Dedifferentiated amniotic fluid mesenchymal stem cell (primary cell): Measurements from ENCODE around the gene KLHL35.

Source experiments
- DNase-seq: peaks from one replicate; pipeline ENCODE4 v3.0.0-alpha.2; 2016; ENCODE audit errors: extremely low spot score

The KLHL35 gene, protein sequence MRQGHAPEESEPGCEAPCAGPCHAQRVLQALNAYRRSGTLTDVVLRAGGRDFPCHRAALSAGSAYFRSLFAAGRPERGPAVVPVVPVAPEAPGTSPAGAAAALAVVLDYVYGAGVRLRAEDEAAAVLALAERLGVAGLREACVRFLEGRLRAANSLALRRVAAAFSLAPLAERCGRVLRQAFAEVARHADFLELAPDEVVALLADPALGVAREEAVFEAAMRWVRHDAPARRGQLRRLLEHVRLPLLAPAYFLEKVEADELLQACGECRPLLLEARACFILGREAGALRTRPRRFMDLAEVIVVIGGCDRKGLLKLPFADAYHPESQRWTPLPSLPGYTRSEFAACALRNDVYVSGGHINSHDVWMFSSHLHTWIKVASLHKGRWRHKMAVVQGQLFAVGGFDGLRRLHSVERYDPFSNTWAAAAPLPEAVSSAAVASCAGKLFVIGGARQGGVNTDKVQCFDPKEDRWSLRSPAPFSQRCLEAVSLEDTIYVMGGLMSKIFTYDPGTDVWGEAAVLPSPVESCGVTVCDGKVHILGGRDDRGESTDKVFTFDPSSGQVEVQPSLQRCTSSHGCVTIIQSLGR

DNA sequence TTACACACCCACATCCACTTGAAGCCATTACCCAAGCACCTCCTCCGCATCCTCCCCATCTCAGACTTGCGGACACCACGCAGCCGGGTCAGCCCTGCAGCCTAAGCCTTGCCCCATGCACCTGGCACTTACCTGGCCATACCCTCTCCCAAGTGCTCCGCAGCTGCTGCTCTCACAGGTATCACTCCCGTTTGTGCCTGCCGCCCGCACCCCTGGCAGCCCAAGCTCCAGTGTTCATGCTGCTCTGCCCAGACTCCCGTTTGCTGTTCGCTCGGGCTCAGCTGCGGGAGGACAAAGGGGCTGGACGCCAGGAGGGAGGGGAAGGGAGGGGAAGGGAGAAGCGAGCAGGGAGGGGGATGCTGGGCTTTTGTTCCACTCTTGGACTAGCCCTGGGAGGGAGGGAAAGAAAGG is at the start of gene KLHL35:
Gene KLHL35 (minus strand): TSS at position 293 of the 411 bp plus-strand sequence. CDS start 2,574 bp downstream, outside the sequence.
- no peak for DNase-seq

DNA sequence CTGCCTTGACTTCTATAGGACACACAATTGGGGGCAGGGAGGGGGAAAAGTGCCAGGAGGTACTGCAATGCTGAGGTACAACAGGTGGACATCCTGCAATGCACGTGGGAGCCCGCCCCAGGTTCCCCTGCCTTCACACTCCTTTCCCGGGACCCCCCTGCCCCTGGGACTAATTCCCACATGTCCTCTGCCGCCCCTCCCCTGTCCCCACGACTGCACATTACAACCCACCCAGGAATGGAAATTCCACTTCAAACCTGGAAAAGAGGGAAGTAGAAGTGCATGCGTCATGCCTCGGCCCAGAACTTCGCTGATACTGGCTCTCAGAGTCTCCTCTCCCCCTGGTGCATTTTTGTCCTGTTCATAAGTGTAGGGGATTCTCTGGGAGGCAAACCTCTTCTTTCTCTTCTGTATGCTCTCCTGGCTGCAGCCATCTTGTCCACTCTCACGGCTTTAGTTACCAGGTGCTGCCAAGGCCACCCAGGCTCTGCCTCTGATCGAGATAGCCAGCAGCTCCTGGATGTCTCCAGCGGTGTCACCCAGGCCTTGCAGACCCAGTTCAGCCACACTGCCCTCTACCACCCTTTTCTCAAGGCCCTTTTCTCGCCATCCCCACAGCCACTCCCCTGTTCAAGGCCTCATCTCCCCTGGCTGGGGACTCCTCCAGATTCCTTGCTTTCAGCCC is 49.1 kb upstream of the KLHL35 start:
- DNase-seq, result no peak

DNA sequence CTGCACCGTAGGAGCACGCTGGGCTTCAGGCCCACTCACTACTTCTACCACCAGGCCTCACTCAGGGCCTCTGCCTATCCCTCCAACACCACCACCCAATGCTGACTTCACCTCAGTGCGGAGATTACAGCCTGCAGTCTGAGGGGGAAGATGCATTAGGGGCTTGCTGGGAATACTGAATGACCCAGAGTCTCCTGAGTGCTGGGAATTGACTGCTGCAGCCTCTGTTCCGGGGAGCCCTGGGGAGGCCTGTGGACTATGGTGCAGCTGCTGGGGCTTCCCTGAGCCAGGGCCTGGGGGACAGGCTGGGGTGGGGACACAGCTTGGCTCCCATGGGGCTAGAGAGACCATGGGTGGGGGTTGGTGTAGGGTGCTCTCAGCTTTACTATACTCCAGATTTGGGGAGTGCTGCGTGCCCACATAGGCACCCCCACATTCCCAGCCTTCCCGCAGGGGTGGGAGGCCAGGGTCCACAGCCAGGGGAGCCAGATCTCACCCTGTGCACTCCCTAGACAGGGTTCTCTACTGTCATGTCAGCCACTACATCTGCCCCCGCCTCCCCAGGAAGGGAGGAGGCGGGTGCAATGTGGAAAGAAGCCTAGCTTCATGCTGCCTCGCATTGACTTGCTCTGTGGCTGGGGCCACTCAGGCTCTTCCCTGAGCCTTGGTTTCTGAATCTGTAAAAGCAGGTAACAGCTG is 48.4 kb upstream of the KLHL35 start:
- no peak for DNase-seq

DNA sequence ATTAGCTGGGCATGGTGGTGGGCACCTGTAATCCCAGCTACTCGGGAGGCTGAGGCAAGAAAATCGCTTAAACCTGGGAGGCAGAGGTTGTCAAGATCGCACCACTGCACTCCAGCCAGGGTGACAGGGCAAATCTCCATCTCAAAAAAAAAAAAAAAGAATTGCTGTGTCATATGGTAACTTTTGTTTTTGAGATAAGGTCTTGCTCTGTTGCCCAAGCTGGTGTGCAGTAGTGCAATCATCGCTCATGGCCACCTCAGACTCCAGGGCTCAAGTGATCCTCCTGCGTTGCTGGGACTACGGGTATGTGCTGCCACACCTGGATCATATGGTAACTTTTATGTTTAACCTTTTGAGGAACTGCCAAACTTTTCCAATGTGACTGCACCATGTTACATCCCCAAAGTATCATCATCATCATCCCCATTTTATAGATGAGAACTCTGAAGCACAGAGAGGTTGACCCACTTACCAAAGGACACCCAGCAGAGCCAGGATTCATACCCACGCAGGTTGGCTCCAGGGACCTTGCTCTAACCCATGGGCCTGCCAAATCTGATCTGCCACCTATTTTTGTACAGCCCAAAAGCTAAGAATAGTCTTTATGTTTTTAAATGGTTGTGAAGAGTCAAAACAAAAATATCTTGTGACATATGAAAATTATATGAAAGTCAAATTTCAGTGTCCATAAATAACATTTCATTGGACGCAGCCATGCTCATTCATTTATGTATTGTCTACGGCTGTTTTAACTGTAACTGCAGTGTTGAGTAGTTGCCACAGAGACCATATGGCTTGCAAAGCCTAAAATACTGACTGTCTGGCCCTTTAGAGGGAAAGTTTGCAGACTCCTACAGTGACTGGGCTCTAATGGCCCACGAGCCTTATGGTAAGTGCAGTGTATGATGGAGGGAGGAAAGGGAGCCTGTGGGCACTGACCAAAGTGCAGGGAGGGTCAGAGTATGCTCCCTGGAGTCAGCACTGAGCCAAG is 47.5 kb upstream of the KLHL35 start:
- no peak for DNase-seq

DNA sequence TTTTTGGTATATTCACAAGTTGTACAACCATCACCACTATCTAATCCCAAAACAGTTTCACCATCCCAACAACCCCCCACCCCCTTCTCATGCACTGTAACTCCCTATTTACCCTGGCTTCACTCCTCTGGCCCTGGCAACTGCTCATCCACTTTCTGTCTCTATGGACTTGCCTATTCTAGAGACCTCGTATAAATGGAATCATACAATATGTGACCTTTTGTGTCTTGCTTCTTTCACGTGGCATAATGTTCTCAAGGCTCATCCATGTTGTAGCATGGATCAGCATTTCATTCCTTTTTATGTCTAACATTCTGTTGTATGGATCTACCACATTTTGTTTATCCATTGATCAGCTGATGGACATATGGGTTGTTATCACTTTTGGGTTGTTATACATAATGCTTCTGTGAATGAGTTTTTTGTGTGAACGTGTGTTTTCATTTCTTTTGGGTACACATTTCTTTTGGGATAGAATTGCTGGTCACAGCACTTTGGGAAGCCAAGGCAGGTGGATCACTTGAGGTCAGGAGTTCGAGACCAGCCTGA is 46.7 kb upstream of the KLHL35 start:
- DNase-seq, result no peak

DNA sequence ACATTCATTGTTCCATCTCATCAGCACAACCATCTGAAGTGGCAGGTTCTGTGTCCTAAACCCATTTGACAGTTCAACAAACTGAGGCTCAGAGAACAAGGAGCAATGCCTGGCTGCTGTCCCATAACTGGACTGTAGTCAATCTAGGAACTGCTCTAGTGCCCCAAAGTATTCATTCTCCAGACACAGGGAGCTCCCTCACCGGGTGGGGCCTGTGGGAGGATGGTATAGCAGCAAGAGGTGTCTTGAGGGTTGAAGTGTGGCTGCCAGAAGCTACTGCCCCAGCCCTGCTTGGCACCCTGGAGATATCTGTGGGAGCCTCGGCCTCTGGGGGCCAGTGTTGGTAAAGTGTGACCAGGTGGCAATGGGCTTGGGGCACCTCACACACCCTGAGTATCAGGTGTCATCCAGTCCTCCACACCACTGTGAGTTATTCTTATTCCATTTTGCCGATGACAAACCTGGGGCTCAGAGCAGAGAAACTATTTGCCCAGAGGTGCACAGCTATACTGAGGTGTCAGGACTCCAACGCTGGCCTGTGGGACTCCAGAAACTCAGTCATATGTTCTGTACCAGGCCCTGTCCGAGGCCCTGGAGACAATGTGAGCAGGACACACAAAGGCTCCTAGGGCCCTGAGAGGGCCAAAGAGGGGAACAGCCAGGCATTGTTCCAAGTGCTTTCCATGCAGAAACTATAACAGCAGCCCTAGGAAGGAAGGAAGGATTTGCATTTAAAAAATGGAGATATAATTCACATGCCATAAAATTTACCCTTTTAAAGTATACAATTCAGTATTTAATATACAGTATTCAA is 46.0 kb upstream of the KLHL35 start:
- no peak for DNase-seq

DNA sequence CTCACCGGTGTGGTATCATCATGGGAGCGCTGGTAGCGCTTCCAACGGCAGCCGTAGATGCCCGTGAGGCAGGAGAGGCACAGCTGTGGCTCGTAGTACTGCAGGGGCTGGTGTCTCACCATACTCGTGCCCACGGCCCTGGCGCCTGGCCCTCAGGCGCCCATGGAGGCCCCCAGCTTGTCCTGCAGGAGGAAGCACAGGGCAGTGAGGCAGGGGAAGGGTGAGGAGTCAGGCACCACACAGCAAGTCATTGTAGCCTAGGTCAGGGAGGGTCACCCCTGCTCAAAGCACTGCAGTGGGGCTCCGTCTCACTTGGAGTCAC is 44.6 kb upstream of the KLHL35 start:
- no peak for DNase-seq

DNA sequence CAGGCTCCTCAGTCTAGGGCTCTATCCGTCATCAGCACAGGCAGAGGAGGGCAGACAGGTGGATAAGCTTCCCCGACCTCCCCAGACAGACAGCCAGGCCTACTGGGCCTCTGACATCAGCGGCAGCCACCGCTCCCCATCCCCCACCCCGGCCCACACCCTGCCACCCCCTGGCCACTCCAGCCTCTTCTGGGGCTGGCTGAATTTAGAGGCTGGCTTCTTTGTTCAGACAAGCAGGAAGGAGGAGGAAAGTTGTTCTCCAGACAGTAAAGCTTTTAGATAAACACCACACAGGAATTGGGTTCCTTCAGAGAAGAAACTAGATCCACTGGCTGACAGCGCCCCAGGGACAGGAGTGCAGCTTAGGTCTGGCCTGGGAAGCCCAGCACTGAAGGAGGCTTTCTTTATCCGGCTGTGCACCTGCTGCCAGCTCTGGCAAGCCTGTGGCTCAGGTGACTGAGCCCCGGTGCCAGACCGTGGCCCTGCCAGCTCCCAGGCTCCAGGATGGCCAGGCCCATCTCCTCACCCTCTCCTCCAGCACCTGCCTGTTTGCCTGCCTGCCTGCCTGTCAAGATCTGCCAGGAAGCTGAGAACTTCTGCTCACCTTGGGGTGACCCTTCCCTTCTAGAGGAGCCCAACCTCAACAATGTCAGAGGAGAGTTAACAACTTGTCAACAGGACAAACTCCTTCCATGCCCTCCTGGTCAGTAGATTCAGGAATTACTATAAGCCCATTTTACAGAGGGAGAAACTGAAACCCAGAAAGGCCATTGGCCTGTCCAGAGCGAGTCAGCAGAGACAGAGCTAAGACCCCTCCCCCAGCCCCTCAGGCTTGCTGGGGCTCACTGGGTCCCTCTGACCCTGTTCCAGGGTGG is 44.0 kb upstream of the KLHL35 start:
- DNase-seq, result no peak

DNA sequence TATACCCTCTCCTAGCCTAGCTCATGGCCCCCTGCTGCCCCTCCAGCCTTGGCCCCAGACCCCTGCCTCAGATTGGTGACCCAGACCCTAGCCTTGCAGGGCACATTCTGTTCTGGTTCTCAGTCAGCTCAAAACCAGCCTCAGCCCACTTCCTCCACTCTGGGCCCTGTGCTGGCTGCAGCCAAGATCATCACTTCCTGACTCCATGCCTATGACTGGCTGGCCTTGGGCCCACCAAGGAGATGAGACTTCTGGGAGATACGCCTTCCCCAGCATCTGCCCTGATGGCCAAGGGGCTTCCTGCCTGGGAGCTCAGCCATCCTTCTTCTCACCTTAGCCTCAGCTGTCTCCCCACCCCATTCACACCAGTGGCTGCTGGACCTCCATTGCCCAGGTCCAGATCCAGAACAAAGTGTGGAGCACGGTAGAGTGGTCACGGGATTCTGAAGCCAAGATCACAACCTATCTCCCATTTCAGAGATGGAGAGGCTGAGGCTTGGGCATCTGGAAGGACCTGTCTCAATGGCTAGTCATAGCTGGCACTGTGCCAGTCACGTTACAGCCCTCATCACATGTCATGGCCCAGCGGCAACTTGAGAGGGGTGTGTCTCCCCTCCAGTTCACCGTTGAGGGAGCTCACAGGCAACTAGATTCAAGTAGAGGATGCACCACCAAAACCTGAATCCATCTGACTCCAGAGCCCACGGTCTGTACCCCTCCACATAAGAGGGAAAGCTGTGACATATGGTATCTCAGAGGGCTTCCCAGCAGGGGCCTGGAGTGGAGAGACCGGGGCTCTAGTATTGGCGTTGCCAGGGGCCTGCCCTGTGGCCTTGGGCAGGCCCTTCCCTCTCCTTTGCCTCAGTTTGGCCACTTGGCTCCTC is 43.0 kb upstream of the KLHL35 start:
- no peak for DNase-seq

DNA sequence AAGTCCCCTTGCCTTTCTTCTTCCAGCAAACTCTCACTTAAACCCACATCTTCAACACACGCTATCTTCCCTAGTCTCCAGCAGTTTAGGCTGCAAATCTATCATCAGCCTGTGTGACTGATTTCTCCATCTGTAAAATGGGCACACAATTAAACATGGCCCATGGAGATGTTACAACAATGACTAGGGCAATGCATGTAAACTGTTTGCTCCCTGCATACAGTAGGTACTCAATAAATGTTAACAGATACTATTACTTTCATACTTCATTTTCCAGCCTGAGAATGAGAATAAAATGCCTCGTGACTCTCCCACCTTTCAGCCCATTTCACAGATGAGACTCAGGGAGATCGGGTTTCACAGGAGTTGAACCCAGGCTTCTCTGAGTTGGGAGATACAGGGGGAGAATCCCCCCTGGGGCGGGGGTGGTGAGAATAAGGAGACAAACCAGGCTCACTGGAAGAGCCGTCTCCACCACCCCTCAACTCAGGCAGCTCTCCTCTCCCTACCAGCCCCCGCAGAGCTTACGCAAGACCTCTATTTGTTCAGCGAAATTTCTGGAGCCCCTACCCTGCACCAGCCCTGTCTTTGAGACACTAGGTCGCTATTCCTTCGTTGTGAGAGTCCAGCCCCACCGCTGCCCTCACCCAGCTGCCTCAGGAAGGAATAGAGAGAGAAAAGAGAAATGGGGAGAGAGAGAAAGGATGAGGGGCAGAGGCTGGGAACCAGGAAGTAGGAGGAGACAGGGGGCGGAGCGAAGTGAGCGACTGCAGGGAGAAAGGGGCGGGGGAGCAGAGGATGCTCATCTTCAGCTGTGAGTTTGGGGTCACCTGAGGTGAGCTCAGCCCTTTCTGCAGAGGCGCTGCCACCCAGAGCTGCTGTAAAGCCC is 42.1 kb upstream of the KLHL35 start:
- no peak for DNase-seq

DNA sequence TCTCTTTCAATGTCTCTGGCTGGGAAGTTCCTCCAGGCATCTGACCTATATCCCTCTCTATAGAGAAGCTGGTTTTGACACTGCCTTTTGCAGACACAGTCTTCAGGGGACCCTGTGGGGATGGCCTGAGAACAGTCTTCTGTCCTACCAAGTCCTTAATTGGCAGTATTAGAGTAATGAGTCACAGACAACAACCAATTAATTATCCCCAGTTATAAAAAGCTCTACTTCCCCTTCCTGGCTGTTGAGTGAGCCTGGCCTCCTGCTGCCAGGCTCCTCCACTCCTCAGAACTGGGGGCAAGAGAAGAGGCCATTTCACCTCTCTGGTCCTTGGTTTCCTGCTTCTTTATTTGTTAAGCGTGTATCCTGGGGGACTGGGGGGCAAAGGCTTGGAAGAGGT is 41.2 kb upstream of the KLHL35 start:
- no peak for DNase-seq

DNA sequence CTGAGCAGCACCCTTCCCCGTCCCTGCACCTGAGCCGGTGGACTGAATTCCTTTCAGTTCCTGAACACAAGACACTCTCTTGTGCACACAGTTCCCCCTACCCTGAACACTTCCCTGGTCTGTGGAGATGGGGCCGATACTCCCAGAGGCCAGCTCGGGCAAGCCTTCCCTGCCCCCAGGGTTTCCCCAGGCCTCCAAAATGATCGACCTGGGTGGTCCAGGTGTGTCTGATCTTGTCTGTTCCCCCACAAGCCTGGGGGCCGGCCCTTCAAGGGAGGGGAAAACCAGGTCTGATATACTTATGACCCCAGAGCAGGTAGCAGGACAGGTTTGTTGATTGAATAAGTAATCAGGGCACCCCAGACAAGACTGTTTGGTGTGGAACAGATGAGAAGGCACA is 40.7 kb upstream of the KLHL35 start:
- DNase-seq, result no peak

DNA sequence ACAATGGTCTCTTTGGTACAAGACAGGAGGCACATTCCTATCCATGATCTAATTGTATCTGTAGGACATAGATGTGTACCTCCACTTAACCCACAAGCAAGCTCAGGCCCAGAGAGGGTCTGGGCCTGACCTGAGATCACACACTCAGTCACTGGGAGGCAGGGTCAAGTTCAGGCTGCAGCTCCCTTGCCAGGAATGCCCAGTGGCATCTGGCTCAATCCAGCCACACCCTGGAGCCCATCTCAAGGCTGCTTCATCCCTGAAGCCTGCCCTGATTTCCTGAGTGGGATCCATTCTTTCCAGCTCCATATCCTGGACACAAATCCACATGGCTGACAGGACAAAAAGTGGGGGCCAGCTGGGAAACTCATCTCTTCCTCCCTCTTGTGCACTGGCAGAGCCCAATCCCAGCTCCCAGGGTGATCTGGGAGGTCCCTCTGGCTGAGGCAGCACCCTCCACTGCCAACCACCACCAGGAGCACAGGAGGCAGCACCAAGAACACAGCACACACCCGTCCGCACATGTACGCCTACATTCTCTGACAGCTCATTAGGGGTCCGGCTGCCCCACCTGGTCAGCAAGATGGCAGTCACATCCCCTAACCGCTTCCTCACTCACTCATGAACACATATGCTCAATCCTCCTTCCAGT is 39.2 kb upstream of the KLHL35 start:
- no peak for DNase-seq

DNA sequence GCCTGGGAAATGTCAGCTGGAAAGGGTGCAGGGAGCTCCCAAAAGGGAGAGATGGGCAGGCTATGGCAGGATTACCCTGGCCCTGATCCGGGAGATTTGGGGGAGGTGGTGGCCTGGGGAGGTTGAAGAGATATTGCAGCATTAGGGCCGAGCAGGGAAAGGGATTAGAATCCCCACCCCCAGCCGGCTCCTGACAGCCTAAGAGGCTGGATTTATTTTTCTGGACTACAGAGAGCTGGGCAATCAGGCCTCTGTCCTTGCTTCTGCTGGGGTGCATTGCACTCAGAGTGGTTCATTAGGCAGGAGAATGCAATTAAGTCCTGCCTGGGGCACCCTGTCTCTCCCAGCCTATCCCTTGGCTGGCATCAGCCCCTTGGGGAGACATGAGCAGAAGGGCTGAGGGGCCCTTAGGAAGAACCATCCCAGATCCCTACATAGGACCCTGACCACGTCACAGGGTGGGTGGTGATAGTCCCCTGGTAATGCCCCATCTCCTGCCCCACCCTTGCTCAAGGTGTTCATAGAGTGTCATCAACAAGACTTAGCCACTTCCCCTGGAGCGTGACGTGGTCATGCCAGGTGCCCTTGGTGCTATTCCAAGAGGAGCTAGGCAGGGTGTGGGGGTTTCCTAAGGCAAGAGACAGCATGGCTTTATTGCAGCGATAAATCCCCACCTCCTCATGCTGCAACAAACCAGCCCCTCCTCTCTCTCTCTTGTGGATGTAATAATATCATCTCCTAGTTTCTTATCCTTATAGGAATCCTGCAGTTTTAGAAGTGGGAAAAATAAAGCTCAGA is 38.4 kb upstream of the KLHL35 start:
- no peak for DNase-seq

DNA sequence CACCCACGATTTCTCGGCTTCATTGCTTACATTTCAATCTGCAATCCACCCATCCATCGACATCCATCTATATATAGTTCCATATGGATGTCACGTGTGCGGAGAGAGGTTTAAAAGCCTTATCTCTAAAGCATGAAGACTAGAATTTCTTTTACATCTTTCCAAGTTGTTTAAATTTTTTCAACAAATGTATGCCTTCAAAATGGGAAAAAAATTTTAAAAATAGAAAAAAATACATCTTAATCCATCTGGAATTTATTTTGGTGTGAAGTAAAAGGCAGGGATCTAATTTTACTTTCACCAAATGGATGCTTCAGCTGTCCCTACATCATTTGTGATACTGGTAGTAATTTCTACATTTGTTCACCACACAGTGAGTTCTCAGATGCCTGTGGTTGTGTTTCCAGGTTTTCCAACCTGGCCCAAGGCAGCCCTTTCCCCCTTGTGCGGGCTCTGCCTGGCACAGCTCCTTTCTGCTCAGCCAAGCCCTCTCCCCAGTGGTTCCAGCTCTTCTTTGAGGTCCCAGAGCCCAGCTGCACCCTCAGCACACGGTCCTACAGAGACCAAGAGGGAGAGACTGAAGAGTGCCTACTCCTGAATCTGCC is 37.6 kb upstream of the KLHL35 start:
- no peak for DNase-seq
